OCI-LY7 (cell line): ENCODE results near the gene FSIP1. TPM values are rescaled to one million over a fixed set of nuclear protein-coding genes. Genes with fewer than 3 reads are reported as not detected.

Source experiments
- BruUV-seq: library from RNA; stranded (reverse); fragments of 400-500 nt; replicated peaks from 2 replicates; lab custom pipeline; 2021; lab: Mats Ljungman, UMichigan
- CTCF ChIA-PET: fragments of 300-600 bp; sonication (Branson Sonifier 250); formaldehyde crosslinking; loops from one replicate; lab custom pipeline; 2022; ENCODE audit warnings: antibody characterized with exemption; ENCODE audit not compliant: unreplicated experiment; lab: Charles Lee
- POLR2A ChIA-PET: fragments of 300-600 bp; sonication (Branson Sonifier 250); formaldehyde crosslinking; loops from one replicate; lab custom pipeline; 2022; ENCODE audit warnings: antibody characterized with exemption; lab: Charles Lee
- DNase-seq: peaks from one replicate; pipeline ENCODE4 v3.0.0-alpha.2; 2015; ENCODE audit warnings: low spot score
- H2AFZ ChIP-seq: fragments of 200-600 bp; sonication (generic), shearing (Covaris generic); 2 replicates; pipeline ENCODE4 v1.6.1; 2014; ENCODE audit warnings: mild to moderate bottlenecking, antibody characterized with exemption, low read length, moderate library complexity
- H3K27ac ChIP-seq: fragments of 200-600 bp; sonication (generic); 2 replicates; pipeline ENCODE4 v1.5.1; 2014; ENCODE audit warnings: mixed run types, low read depth, mild to moderate bottlenecking, moderate library complexity, low read length, inconsistent platforms; ENCODE audit not compliant: poor library complexity, severe bottlenecking
- H3K36me3 ChIP-seq: fragments of 200-600 bp; sonication (generic); 2 replicates; pipeline ENCODE4 v1.6.1; 2014; ENCODE audit warnings: mild to moderate bottlenecking, antibody characterized with exemption, low read length, moderate library complexity, mixed read lengths; ENCODE audit not compliant: insufficient read depth
- H3K4me1 ChIP-seq: fragments of 200-600 bp; sonication (generic); 2 replicates; pipeline ENCODE4 v1.5.1; 2014; ENCODE audit warnings: mild to moderate bottlenecking, low read length; ENCODE audit not compliant: insufficient read depth, poor library complexity, severe bottlenecking
- H3K4me2 ChIP-seq: fragments of 200-600 bp; sonication (generic); 2 replicates; pipeline ENCODE4 v1.6.1; 2014; ENCODE audit warnings: mild to moderate bottlenecking, low read length
- H3K4me3 ChIP-seq: fragments of 200-600 bp; sonication (generic); 2 replicates; pipeline ENCODE4 v1.5.1; 2014; ENCODE audit warnings: mild to moderate bottlenecking, low read depth, low read length; ENCODE audit not compliant: poor library complexity, severe bottlenecking
- H3K79me2 ChIP-seq: fragments of 200-600 bp; sonication (generic); 2 replicates; pipeline ENCODE4 v1.6.1; 2016; ENCODE audit warnings: low read depth, mild to moderate bottlenecking, low read length, moderate library complexity, mixed read lengths; ENCODE audit not compliant: insufficient read depth
- H3K9me2 ChIP-seq: fragments of 200-600 bp; sonication (generic); 2 replicates; pipeline ENCODE4 v1.6.1; 2016; ENCODE audit warnings: mild to moderate bottlenecking, low read length, mixed read lengths; ENCODE audit not compliant: insufficient read depth
- H3K9me3 ChIP-seq: fragments of 200-600 bp; sonication (generic); 2 replicates; pipeline ENCODE4 v1.6.1; 2014; ENCODE audit warnings: mild to moderate bottlenecking, mixed run types, low read length, mixed read lengths
- H4K20me1 ChIP-seq: fragments of 200-600 bp; sonication (generic); 2 replicates; pipeline ENCODE4 v1.6.1; 2014; ENCODE audit warnings: mild to moderate bottlenecking, antibody characterized with exemption, low read length, moderate library complexity, mixed read lengths; ENCODE audit not compliant: insufficient read depth
- CTCF ChIP-seq: fragments of 200-600 bp; sonication (generic); conservative IDR thresholded peaks from 2 replicates; pipeline ENCODE4 v1.5.1; 2014; ENCODE audit warnings: mild to moderate bottlenecking, antibody characterized with exemption, low read length, moderate library complexity, mixed read lengths
- EZH2phosphoT487 ChIP-seq: fragments of 200-600 bp; sonication (generic); IDR thresholded peaks from 2 replicates; pipeline ENCODE4 v1.6.1; 2018; ENCODE audit warnings: low read depth, borderline replicate concordance, mild to moderate bottlenecking, mixed run types, antibody characterized with exemption, low read length, moderate library complexity, mixed read lengths
- intact Hi-C: fragments of 100-400 bp; cut with micrococcal nuclease; formaldehyde crosslinking; loops from one replicate; pipeline ENCODE4 v1.10.0; 2022; ENCODE audit not compliant: unreplicated experiment
- total RNA-seq, 2 experiments: library from RNA; depleted of rRNA in 1 of 2; stranded (reverse); fragments of >200 nt in 1 of 2; shearing (Covaris generic) in 1 of 2; gene quantifications; 2 replicates each; pipeline ENCODE4 v1.2.3, GENCODE V29; 2014 to 2022

The FSIP1 gene
- total RNA-seq, 2 experiments from 2014 or later: 0.28 to 0.65 TPM

DNA sequence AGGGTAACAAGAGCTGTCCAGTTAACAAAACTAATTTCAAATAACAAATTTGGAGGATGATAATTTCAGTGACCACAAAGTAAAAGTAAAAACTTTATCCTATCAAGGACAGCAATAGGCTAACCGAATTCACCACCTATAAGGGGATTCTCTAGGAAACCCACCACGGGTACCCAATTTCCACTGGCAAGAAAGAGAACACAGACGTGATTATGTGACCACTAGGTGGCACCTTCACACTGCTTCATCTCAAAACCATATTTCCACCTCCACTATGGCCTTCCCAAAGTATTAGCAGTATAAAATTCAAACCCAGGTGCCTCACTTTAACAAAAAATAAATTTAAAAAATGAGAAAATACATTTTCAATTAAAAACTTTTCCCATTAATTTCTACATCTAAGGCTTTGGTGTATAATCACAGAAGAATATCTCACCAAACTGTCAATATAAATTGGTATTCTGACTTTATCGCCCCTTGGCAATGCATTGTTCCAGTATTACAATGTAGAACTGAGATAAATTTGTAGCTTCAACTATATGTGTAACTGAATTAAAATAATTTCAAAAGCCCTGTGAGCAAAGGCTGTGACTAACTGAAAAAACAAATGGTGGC is 96.5 kb downstream of the FSIP1 start:
- POLR2A ChIA-PET: interaction anchor here (0.6 kb wide), 1 partner anchor 294 kb away, joined by 6 read pairs; no protein-coding TSS in a partner anchor
- TF ChIP-seq CTCF (peak; percentile 93), EZH2phosphoT487 (no peak)

GRCh38 chr15:39685367-39685766 is 97.3 kb downstream of the FSIP1 start:
- no peak overlapping the region for H3K27ac ChIP-seq
- H3K4me1 ChIP-seq: no peaks in the 10 kb centered on the region
- H4K20me1 ChIP-seq: no peaks in the 10 kb centered on the region
- DNase-seq: no peak
- H3K36me3 ChIP-seq: no peaks in the 10 kb centered on the region
- intact Hi-C loops: loop anchor here (5.0 kb wide), 1 partner anchor 337 kb away; no protein-coding TSS in a partner anchor
- no peak for TF ChIP-seq EZH2phosphoT487
- no peak for TF ChIP-seq CTCF
- ChIA-PET CTCF (no interaction called here), POLR2A (no interaction called here)
- no peak overlapping the region for H3K4me2 ChIP-seq
- no peak overlapping the region for H3K4me3 ChIP-seq
- no peak overlapping the region for H2AFZ ChIP-seq
- no peaks in the 10 kb centered on the region for H3K9me2 ChIP-seq
- BruUV-seq: no TSS peak
- no peaks in the 10 kb centered on the region for H3K79me2 ChIP-seq
- no peaks in the 10 kb centered on the region for H3K9me3 ChIP-seq

More for the DNA sequence above, 96.5 kb downstream of the FSIP1 start:
- DNase-seq: peak; percentile 60
- Histone ChIP-seq H3K9me3 (no peaks in the 10 kb centered on the region), H3K79me2 (no peaks in the 10 kb centered on the region), H3K9me2 (no peaks in the 10 kb centered on the region), H2AFZ (no peak overlapping the region), H3K4me3 (no peak overlapping the region), H3K27ac (no peak overlapping the region), H3K4me1 (no peaks in the 10 kb centered on the region), H3K4me2 (no peak overlapping the region), H3K36me3 (no peaks in the 10 kb centered on the region), H4K20me1 (no peaks in the 10 kb centered on the region)
- BruUV-seq: no TSS peak
- CTCF ChIA-PET: no interaction called here
- intact Hi-C loops: loop anchor here (1.0 to 5.0 kb wide), 2 partner anchors 71 to 336 kb away; no protein-coding TSS in a partner anchor

DNA sequence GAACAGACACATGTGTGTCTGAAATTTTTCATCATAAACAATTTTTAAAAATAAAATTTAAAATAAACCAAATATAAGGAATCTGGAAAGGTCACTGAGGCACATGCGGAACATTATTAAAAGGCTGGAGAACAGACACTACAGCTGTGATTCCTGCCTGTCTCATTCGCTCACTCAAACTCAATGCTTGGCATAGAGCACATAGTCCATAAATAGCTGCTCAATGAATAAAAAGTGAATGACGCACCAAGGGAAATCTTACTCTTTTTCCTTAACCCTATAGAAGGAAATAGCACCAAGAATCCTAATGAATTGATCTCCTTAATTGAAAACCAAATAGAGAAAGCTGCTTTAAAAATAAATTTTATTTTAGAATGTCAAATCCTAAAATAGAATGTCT is 98.4 kb downstream of the FSIP1 start:
- no peak overlapping the region for H2AFZ ChIP-seq
- H3K4me1 ChIP-seq: no peaks in the 10 kb centered on the region
- POLR2A ChIA-PET: no interaction called here
- no peak overlapping the region for H3K27ac ChIP-seq
- intact Hi-C loops: no loop called here
- no peak for DNase-seq
- no peaks in the 10 kb centered on the region for H3K79me2 ChIP-seq
- no peaks in the 10 kb centered on the region for H3K36me3 ChIP-seq
- no peaks in the 10 kb centered on the region for H3K9me2 ChIP-seq
- no peaks in the 10 kb centered on the region for H3K9me3 ChIP-seq
- H3K4me2 ChIP-seq: no peak overlapping the region
- H3K4me3 ChIP-seq: no peak overlapping the region
- no peak for TF ChIP-seq CTCF
- TF ChIP-seq EZH2phosphoT487: no peak
- CTCF ChIA-PET: no interaction called here
- H4K20me1 ChIP-seq: no peaks in the 10 kb centered on the region
- BruUV-seq: no TSS peak
